SK-N-DZ (cell line): ENCODE results near the gene ZRANB3.

ENCODE experiments used
- DNase-seq: peaks from one replicate; pipeline ENCODE4 v3.0.0-alpha.2; 2015; ENCODE audit warnings: low spot score

The ZRANB3 gene

DNA sequence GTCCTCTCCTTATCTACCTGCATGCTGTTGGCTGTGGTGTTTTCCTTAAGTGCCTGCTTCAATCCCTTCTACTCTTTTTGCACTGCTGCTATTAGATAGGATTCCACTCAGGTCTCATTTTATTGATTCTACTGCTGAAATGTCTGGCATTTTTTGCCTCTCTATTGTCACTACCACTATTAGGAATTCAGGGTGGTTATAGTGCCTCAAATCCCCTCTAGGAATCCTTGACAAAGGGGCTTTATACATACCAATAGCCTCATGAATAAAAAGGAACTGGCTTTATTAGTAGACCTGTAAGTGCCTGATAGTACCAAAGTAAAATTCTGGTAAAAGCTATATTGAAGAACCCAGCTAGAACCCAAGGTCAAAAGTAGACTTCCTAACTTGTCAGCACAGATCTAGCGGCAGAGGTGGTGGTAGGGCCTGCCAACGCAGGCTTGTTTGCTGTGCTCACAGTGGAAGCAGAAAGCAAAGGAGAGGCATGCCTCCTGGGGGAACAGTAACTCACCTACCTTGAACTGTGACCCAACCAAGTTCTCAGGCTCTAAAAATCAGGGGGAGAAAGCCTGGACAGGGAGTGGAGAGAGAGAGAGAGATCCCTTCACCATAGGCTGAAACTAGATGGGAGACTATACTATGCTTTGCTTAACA lies 278.1 kb downstream of the ZRANB3 start:
- no peak for DNase-seq

DNA sequence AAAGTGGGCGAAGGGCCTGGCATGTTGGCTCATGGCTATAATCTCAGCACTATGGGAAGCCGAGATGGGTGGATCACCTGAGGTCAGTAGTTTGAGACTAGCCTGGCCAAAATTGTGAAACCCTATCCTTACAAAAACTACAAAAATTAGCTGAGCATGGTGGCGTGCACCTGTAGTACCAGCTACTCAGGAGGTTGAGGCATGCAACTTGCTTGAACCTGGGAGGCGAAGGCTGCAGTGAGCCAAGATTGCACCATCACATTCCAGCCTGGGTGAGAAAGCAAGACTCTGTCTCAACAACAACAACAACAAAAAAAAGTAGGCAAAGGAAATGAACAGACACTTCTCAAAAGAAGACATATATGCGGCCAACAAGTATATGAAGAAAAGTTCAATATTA lies 282.4 kb downstream of the ZRANB3 start:
- no peak for DNase-seq

DNA sequence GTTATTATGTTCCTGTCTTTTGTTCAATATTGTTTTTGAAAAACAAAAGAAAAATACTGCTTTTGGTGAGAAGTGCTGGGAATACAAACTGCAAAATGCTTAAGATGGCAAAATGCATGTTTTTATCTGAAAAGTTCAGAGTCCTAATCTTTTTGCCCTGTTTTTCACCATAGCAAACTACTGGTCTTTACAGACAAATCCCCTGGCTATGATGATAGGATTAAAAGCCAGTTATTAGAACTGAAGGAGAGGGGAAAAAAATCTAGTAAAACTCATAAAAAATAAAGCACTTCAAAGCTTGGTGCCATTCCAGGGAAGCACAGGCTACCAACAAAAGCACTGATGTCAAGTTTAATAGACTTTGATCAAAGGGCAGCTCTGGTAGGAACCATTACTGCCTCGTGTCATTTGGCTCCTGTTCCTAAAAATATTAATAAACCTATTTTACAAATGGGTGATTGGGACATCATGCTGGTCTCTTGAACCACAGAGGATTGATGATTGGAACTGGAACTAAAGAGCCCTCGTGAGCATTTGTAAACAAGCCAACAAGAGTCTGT lies 284.2 kb downstream of the ZRANB3 start:
- no peak for DNase-seq

DNA sequence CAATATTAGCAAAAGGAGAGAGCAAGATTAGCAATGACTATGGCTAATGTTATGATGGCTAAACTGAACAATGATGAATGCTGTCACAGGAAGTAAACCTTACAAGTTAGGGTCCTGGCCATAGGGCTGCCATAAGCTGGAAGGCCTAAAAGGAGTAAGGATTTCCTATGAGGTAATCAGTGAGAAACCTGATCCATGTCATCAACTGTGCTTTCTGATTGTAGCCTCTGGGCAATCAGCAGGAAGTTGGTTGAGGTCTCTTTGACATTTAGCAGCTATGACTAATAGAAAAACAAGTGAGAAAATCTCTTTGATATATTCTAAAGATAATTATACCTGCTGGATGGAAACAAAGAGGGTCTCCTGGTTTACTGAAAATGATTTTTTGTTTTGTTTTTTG lies 285.9 kb downstream of the ZRANB3 start:
- no peak for DNase-seq

DNA sequence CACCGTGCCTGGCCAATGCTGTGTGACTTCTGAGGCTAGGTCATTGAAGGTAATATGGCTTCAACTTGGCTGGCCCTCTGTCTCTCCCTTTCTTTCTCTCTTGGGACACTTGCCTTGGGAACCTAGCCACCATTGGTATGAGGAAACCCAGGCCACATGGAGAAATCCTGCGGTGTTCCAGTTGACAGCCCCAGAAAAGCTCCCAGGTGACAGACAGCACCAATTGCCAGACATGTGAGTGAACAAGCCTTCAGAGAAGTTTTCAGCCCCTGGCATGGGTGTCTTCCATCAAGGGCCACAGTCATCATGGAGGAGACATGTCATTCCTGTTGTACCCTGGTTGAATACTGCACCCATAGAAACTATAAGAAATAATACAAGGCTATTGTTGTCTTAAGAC lies 292.4 kb downstream of the ZRANB3 start:
- DNase-seq: no peak

DNA sequence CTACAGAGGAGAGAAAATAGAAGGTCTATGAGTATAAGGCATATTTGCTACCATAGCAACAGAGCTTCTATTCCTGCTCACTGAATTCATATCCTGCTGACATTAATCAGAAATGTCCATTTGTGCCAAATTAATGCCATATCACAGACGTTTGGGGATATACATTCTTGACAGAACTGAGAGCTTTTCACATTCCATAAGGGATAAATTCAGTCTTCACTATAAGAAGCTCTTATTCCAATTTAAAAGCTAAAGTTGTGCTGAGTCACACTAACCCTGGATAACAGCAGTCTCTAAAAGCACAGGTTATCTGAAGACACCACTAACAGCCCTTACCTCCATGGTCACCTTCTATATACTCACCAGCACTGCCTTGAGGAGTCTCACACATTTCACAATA lies 300.9 kb downstream of the ZRANB3 start:
- no peak for DNase-seq

DNA sequence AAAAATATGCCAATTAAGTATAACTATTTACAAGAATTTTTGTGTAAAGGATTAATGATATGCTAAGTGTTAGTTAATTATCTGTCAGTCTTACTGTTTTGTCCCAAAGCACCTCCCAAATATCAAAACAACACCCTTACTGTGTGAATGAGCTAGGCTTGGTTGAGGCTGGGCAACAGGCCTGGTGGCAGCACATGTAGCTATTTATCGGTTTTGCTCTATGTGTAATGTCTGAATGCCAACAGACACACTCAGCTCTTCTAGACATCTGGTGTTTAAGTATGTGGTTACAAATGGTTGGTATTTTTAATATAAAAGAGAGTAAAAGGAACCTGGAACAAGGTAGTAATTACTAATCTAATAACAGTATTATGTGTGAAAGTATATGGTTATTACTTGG lies 303.6 kb downstream of the ZRANB3 start:
- DNase-seq: no peak

DNA sequence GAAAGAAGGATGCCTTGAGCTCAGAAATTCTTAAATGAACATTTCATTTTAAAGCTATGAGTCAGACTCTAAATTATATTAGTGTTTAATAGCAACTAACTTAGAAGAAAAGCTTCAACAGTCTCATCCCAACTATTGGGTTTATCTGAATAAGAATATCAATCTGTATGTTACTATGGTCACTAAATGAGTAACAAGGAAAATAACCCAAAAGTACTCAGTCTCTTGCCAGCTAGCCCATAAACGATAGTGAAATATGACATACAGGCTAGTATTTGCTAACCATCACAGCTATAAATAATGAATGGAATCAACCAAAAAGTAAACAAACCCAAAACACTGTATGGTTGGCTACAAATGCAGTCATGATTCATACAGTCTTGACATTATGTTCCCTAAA lies 304.1 kb downstream of the ZRANB3 start:
- DNase-seq: no peak

DNA sequence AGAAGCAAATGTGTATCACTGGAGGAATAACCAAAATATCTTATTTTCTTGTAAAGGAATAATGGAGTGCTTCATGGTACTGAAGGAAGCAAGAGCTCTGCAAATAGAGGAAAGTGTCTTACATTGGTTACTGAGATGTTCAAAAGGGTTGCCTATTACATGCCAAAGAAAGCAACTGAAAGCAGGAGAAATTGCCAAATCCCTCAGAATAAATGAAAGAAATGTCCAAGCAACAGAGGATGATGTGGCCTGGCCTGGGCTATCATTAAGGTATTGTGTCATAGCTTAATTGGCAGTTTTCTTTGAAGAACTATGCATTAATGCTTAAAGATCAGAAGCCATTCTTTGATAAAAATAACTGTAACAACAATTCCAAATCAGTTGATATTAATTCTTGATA lies 305.2 kb downstream of the ZRANB3 start:
- no peak for DNase-seq

DNA sequence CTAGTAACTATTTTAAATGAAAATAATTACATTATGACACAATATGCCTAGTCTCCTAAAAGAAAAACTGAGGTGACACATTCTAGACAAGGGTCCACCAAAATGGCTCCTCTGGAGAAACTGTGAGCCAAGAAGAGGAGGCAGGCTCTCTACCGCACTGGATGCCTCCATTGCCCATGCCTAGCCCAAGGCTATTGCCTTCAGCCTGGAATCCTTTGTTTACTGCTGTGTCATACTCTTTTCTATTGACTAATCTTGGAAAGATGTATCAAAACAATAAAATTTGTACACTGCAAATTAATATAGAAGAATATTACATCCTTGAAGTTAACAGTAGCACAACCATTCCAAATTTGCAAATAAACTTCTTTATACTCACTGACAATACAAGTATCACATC lies 311.8 kb downstream of the ZRANB3 start:
- DNase-seq: no peak

DNA sequence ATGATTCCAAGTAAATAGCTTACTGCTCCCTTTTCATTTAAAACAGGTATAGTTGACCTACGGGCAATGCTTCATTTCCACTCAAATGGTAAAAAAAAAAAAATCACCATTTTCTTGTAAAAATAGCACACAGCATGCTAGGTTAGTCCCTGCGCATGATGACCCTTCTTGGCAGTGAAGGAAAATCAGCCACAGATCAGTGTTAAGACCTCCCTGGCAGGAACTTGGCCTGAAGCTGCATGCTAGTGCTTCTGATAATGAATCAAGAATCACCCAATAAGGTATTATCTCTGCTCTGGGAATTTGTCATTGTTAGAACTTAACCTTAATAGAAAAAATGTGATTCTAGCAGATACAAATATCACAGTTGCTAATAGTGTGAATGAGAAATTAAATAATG lies 312.6 kb downstream of the ZRANB3 start:
- DNase-seq: no peak

DNA sequence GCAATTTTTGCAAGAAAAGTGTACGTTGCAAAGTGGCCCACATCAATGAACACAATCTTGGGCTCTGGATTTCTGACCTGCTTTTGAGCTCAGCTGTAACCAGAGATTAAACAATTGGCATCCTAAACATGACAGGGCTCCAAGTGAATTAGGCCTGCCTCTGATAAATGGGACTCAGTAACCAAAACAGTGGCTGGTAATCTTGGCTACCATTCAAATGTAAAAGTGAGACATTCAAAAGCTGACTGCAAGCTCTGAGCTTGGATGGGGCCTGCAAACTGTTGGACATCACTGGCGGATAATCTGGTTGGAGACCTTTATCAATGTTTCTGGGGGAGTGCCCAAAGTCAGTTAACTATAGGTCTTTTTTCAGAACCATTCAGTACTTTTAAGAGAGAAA lies 318.3 kb downstream of the ZRANB3 start:
- no peak for DNase-seq

DNA sequence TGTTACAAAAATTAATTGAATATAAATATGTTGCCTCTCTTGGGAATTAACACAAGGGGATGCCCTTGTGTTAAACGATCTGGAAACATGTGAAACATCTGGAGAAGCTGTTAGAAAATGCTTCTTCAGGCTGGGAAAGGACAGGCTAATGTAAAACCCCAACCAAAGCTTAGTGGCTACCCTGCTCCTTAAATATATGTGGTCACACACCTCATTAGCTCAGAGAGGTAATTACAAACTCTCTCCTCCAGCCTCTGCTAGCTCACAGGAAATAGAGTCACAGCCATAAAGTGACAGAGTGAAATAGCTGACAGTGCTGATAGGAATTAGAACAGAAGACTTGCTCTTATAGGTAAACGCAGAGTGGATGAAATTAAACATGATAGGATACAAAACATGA lies 323.0 kb downstream of the ZRANB3 start:
- no peak for DNase-seq

DNA sequence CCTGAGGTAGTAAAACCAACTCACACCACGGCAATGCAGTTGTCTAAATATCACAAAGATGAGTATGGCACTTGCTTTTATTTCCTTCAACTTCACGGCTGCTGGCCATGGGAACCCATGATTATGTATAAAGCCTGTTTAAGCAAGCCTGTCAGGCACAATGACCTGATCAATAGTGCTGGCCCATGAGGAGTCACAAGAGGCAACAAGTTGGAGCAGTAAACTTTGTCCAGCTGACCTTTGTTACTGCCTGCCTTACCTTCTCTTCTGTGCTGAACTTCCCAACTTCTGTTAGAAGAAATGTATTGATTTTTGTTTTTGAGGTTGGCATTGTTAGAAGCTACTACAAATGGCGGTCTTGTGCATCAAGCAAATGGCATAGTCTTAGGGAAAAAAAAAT lies 327.1 kb downstream of the ZRANB3 start:
- no peak for DNase-seq

DNA sequence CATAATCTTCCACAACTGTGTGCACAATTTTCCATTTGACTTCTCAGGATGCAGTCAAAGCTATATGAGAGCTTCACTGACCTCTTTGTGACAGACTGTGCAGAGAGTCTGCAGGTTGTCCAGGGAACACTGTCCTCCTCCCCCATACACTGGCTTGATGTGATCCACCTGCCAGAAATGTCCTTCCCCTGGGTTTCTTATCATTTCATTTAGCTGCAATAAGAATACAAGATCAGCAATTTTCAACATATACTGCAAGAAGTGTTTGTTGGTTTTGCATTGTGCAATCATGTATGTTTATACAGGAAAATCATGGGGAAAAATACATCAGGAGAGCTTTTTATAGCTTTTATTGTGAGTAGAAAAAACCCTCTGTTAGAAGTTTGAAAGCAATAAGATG lies 328.3 kb downstream of the ZRANB3 start:
- DNase-seq: no peak

DNA sequence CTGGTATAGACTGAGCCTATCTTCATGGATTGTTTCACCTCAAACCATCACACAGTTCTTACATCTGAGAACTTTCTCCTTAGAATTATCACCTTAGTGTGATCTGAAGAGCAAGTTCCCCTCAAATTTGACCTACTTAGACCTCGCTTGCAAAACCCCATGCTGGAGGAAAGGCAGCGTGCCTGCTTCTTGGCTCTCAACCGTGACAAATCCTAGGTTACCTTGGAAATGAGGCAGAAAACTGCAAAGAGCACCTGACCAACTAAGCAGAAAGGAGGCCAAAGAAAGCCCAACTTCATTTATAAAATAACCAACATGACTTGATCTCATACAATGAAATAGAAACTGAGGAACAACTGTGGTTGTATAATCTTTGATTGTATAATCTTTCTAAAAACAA lies 332.5 kb downstream of the ZRANB3 start:
- DNase-seq: no peak

DNA sequence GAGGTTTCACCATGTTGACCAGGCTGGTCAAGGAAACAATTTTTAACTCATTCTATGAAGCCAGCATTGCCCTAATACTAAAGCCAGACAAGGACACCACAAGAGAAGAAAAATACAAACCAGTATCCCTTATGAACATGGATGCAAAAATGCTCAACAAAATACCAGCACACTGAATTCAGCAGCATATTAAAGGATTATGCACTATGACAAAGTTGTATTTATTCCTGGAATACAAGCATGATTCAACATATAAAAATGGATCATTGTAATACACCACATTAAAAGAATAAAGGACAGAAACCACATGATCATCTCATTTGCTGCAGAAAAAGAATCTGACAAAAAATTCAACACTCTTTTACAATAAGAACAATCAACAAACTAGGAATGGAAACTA lies 340.2 kb downstream of the ZRANB3 start:
- DNase-seq: no peak

DNA sequence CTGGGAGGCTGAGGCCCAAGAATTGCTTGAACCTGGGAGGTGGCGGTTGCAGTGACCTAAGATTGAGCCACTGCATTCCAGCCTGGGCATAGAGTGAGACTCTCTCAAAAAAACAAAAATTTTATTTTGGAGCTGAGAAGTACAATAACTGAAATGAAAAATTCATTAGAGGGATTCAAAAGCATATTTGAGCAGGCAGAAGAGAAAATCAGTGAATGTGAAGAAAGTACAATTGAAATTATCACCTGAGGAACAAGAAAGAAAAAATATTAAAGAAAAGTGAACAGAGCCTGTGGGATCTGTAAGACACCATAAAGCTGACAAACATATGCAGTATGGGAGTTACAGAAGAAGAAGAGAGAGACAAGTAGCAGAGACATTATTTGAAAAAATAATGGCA lies 341.9 kb downstream of the ZRANB3 start:
- DNase-seq: no peak

DNA sequence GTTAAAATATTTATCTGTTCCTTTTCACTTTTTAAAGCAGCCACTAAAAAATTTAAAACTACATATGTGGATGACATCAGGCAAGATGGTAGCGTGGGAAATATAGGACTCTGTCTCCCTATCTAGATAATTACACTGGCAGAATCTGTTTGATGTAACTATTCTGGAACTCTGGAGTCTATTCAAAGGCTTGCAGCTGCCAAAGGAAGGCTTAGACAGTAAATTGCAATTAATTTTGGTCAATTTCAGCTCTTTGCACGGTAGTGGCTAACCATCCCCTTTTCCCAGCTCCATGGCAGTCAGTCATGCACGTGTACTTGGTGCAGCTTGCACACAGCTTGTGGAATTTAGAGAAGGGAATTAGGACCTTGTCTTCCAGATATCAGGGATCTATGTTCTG lies 343.7 kb downstream of the ZRANB3 start:
- DNase-seq: no peak

DNA sequence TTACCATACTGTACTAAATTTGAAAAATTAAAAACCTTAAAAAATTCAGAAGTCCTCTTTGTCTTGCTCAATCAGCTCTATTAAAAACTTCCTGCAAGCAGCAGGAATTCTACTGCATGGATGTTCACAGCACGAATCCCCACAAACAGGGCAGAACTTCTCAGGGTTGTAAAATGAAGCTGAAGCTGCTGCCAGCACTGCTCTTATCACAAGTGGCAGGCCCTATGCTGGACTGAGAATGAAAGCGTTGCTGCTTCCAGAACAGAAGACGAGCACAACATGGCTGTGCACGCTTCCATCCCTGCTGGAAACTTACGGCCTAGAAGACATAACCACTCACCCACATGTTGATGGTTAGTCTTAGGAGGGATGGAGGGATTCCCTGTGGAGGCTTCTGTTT lies 345.0 kb downstream of the ZRANB3 start:
- DNase-seq: no peak

DNA sequence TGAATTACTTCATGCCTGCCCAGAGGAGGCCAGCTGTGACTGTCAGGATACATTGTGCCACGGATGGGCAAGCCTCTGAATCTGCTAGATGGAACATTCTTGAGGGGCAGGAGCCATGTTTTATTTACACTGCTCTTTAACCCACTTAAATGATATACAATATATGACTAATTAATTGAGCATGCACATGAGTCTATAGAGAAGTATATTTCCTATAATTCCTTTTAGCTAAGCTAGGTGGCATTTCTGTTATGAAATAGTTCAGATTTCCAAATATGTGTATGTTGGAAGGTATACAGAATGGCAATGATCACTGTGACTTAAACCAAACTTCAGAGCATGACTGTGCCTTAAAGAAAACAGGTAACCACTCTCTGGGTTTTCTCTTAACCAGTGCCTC lies 347.2 kb downstream of the ZRANB3 start:
- no peak for DNase-seq

DNA sequence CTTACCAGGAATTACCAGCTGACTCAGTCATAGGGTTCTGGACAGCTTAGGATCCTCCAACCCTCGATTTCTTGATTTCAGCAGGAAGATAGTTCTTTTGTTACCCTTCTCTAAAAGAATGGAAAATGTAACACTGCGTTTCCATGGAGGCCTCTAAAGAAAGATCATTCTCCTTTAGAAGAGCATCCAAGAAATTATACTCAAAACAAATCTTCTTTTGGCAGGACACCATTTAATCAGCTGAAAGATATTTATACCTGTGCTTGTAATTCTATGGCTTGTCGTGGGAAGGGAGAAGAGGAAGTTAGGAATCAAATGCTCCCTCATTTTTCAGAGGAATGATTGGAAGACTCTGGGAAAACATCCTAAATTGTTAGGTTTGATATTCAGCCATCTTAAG lies 348.4 kb downstream of the ZRANB3 start:
- no peak for DNase-seq

DNA sequence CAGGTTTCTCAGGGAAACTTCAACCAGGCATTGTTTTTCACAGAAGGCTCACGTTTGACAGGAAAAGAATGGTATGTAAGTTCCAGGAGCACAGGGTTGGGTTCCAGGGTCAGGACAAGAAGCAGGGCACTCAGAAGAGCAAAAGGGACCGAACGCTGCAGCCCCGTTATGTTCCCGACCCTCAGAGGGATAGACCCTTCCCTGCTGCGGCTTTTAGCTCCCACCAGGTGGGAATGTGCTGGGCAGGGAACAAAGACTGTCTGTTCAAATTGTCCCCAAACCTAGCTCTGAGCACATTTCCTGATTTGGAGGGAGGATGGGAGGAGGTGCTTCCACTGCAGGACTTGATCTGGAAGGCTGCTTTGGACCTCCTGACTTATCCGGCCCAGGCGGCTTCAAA lies 348.8 kb downstream of the ZRANB3 start:
- DNase-seq: no peak

DNA sequence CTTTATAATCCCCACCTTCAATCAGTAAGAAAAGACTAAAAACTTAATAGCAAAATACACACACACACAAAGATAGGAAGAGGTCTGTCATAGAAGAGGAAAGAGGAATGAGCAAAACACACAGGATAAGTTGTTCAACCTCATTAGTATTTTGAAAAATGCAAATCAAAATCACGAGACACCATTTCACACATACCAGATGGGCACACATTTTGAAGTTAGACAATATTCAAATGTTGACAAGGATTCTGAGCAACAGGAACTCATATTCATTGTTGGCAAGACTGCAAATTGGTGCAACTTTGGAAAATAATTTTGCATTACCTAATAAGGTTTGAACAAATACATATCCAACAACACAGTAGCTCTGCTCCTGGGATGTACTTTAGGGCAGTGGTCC lies 351.3 kb downstream of the ZRANB3 start:
- no peak for DNase-seq
